Measurements from ENCODE around the gene SSRP1.

The SSRP1 gene

DNA sequence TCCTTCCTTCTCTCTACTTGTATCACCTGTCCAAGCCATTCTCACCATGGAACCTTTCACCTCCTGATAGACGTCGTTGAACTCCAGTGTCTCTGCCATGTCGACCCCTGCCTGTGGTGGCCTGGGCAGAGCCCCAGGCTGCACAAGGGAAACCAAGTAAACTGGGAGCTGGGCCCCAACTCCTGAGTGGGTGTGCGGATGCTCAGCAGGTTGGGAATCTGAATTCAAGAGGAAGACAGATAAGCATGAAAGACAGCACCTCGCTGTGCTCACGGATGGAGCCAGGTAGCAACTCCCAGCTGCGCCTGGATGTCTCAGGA is 709 bp downstream of the SSRP1 start:
- DNase-seq: no peak

DNA sequence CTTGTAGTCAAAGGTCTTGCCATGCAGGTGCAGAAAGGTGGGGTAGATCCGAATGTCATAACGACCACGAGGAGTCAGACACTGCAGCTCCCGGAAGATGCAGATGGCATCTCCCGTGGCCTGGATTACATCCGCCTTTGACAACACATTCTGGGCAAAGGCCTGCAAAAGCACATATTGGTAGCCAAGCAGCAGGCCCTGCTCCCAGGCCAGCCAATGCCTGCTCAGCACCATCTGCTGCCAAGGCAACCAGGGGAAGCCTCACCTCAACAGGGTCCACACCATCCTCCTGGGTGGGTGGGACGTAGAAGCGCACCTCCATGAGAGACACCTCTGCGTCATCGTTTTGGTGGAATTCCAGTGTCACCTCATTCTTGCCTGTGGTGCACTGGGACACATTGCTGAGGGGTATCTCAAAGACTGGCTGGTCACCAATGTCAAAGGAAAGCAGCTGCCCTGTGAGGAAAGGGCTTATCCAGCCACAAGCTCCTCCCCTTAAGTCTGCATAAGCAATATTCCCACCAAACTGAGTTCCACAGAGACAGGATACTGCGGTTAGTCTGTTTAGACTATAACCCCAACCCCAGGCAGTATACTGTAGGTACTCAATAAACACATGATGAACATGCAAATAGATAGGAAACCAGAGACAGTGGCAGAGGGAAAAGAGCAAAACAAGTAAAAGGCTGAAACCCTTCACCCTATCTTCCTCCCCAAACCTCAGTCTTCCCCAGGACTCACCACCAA is 2.8 kb downstream of the SSRP1 start:
- no peak for DNase-seq

DNA sequence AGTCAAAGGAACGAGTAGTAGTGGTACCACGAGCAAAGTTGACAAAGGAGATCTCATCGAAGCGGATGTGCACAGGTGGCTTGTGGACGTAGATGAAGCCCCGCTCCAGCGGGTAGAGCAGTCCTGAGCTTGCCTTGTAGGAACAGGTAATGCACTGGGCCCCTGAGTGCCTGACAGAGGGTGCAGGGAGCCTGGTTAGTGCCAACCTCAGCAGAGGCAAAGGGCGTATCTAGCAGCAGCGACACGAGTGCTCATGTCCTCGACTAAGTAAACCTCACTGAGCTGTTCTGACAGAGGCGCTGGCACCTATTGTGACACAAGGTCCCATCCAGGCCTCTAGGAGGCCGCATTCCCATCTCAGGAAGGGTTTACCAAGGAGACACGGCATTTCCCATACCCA is 4.0 kb downstream of the SSRP1 start:
- no peak for DNase-seq

DNA sequence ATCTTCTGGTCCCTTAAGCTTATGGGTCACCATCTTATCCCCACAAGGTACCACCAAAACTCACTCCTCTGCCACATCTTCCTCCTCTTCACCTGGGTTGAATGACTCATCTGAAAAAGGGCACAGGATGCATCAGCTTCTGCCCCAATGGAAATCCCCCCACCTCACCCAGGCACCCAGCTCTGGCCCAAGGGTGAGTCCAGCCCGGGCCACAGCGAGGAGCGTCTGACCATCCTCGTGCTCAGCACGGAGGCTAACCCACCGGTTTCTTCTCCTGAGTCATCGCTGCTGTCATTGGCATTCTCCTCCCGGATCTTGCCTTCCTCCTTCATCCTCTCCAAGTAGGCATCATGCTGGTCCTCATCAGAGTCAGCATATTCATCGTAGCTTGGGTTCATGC is 5.7 kb downstream of the SSRP1 start:
- DNase-seq: no peak

DNA sequence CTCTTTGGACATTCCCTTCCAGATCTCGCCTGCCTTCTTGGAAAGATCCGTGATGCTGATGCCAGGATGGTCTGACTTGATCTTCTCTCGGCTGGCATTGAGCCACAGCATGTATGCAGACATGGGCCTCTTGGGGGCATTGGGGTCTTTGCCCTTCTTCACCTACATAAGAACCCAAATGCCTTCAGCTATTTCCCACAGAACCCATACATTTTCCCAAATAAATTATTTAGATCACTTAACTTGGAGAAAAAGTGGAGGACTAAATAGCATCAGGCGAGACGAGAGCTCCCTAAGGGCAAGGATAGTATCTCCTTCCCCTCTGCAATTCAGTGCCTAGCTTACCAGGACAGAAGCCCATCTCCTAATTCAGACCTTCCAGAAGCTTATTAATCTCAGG is 8.0 kb downstream of the SSRP1 start:
- no peak for DNase-seq

DNA sequence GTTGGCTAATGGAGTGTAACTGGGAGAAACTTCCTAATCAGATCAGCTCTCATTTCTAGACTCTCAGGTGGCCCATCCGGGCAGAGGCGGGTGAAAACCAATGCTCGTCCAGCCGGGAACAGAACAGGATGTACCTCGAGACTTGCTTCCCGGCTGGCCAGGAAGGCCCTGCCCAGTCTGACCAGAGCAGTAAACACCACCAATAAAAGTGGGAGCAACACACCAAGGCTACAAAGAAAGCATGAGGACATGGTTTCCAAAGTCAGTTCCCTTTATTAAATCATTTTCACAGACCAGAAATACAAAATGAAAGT is 10.0 kb downstream of the SSRP1 start:
- DNase-seq: no peak

DNA sequence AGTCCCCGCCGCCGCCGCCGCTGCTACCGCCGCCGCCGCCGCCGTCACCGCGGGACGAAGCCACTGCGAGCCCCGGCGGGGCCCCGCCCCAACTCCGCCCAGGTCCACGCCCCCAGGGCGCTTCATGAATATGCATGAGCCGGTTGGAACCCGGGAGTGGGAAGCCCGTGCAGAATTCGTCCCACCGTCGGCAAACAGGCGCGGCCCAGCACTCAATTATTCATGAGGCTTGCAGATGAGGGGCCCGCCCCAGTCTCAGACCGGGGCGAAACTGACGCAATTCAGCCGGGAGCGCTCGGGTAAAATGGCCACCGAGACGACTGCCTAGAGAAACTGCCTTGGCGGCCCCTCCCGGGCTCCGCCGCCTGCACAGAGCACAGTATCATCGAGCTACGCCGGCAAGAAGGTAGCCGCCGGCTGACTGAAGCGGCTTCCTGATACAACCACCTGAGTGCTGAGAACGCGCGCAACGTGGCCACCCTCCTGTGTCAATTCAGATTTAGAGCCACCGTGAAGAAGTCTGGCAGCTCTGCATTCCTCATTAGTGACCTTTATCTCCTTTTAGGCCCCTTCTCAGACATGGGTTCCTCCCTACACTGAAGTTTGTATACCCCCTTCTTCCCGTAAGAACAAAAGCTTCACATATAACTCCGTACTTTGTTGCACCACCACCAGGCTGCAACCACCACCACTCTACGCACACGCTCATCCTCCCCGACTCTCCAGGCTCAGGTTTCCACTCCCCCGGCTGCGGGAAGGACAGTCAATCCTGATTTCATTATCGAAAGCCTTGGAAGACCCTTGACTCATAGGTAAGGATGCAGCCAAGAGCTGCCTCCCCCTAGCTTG is 10.6 kb downstream of the SSRP1 start, which contains the start of gene TNKS1BP1:
Gene TNKS1BP1 (minus strand): TSS at position 67 of the 849 bp plus-strand sequence. CDS start 3,067 bp downstream, outside the sequence.
- peak; percentile 99 for DNase-seq

DNA sequence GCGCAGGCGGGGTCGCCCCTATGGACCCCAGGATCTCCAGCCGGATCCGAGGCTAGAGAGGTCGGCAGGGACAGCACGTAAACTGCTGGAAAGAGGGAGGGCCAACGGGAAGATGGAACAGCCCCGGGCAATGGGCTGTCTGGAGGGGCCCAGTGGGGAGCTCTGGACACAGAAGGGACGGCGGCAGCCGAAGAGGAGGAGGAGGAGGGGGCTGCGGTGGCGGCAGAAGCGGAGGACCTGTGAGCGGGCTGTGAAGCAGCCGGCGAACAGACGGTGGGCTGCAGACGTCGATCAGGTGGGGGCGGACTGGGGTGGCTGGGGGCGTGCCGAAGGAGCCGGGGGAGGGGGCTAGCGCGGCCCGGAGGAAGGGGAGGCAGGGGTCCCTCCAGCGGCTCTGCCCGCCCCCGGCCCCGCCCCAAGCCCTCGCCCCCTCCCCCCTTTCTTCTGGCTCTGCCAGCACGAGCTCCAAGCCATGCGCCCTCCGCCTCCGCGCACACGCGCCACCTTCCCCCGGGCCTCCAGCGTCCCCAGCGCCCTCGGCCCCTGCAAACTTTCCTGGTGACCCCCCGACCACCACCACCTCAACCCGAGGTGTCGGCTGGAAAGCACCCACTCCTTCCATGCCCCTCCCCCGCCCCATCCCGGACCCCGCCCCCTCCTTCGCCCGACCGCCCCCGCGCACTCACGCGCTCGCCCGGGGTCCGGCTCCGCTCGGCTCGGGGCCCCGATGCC is 11.4 kb downstream of the SSRP1 start:
- DNase-seq: peak; percentile 80

DNA sequence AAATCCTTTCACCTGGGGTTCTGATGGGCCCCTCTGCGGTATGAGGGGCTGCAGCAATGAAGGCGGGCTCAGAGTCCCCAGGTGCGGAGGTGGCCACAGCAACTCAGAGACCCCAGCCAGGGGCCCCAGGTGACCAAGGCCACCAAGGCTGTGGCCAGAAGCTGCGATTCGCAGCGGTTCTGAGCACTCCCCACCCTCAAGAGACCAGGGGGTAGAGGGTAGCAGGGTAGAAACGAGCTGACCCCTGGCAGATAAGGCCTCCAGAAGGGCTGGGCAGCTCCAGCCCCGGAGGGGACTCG is 11.9 kb downstream of the SSRP1 start:
- DNase-seq: no peak

DNA sequence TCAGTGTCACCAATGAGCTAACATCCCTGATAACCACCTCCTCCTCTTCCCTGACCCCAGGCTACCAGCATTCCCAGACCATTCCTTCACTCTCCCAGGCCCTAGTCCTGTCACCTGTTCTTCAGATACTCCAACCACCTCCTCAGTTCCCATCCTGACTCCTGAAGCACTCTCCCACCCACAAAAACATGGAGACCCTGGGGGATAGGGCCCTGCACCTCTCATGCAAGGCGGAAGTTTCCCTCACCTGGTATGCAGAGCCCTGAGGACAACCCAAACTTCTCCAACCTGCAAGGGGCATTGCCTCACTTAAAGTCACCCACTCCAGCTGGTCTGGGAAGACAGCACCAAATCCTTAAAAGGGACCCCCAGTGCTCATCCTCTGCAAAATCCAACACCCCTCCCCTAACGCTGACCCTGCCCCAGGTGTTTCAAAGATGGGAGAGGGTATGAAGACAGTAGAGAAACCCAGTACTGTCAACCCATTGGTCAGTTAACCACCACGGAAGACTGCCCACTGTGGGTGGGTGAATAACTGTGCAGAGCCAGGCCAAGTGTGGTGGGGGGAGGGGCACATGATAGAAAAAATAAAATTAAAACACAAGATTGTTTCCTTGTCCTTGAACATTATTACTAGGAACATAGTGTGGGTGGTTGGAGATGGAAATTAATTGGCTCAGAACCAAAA is 12.4 kb downstream of the SSRP1 start:
- no peak for DNase-seq

DNA sequence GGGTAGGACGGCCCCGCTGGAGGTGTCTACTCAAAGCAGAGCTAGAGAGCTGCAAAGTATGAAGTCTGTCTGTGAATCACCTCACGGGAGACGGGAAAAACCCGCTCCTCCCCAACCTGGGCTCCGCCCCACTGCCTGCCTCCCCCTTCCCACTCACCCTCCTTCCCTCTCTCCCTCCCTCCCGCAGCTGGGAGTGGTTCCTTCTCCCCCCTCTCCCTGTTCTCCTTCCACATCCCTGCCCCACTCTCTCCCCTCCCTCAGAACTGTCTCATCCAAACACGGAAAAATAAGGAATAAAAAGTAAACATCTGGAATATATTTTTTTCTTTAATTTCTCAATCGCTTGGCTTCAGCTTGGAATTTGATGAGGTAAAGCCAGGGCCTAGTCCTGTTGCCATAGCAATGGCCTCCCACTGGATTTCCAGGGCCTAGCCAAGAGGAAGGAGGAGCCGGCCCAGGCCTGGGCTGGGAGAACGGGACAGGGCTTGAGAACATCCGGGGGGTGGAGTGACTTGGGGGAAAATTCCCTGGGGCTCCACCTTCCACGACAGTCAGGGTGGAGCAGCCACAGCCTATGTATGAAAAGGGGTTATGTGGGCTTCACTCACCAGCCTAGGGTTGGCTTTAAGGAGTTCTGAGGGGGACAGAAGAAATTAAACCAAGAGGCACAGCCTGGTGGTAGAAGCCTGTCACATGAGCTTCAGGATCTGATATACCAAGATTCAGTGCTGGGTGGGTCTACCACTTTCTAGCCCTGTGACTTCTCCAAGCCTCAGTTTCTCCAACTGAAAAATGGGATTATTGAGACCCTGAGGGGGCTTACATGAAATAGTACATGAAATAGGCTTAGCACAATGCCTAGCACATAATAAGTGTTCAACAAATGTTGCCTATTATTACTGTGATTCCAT is 13.2 kb downstream of the SSRP1 start:
- peak; percentile 75 for DNase-seq

DNA sequence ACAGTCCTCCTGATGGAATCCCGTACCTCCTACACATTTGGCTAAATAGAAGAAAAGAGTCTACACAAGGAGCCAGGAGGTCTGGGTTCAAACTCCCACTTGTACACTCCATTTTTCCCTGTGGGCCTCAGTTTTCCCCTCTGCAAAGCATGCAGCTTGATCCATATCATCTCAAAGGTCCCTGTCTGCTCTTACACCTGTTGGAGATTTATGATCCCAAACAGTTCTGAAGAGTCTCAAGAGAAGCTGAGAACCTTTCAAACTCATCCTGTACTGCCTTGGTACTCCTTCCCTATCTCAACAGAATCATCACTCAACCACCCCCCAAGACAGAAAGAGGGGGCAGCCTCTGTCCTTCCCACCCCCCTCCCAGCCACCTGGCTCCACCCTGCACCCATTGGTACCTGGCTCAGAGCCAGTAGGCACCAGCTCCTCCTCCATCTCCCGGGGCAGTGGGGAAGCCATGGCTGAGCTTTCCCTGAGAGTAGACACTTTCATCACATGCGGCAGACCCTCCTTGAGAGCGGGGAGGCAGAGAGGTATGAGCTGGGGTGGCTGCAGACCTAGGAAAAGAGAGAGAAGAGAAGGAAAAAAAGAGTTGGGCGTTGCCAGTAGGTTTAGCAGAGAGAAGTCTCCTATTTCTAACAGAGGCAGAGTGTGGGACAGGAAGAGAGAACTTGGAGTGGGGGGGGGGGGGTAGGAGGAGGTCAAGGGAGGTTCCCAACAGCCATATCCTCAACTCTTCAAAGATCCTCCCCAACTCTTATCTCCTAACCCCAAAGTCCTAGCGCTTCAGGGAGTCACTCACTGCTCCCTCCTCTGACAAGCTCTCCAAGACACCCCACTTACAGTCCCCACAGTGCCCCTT is 14.1 kb downstream of the SSRP1 start:
- DNase-seq: no peak

DNA sequence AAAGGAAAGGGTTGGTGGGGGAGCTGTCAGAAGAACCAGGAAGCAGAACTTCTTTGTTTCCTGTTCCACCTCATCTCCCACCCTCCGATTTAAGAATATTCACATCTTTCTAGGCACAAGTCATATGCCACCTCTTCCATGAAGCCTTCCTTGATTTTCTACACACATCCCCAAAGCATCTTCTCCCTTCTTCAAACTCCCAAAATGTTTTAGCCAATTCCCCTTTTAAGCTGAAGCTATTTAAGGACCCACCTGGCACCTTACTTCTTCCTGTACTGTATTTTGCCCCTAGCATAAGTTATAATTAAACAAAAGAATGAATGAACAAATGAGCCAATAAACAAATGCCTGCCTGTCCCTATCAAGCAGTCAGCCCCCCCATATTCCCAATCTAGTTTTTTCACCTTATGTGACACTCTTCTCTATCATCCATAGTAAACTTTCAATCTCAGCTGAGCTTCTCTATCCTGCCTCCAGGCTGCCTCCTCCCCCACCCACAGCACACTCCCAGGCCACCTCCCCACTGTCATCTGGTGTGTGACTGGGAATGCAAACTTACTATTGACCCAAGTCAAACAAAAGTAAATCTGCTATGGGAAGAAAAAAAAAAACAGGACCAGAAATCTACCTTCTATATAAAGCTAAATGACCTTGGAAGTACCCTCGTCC is 14.8 kb downstream of the SSRP1 start:
- DNase-seq: no peak

DNA sequence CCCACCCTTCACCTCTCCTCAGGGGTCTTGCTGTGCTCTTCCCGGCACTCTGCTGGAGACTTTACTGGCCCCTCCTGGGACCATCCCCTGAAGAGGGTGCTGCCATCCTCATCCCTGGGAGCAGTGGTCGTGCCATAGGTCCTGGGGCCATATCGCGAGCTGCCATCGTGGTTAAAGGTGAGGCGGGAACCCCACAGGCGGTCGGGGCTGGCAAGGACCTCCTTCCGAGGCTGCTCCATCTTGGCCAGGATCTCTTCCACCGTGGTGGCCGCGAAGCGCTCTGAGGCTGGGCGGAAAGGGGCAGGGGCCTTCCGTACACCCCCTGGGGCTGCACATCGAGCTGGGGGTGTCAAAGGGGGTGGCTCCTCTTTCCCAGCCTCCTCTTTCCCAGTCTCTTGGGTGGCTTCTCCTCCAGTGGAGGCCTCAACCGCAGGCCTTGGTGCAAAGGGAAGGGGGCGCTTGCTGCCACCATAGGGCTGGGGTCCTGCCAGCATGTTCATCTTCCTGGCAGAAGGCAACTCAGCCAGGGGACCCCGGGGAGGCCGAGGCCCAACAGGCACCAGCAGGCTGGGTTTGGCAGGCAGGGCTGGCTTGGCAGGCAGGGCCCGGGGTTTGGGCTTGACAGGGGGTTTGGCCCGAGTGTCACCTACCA is 15.5 kb downstream of the SSRP1 start:
- DNase-seq: no peak

DNA sequence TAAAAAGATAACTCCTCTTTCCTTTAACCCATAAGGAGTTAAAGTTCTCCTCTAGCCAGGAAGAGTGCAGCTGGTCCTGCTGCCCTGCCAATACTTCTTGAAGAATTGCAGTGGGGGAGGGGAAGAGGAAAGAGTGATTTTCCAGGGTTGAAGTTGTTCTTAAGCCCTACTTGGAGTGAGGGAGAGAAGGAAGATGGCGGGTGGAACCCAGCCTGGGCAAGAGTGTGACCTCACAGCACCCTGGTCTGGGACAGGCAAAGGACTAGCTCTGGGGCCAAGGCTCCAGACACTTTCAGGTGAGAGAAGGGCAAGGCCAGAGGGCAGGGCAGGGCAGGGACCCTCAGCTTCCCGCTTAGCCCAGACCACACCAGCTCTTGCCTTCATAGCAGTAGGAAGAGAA is 17.5 kb downstream of the SSRP1 start:
- DNase-seq: no peak

DNA sequence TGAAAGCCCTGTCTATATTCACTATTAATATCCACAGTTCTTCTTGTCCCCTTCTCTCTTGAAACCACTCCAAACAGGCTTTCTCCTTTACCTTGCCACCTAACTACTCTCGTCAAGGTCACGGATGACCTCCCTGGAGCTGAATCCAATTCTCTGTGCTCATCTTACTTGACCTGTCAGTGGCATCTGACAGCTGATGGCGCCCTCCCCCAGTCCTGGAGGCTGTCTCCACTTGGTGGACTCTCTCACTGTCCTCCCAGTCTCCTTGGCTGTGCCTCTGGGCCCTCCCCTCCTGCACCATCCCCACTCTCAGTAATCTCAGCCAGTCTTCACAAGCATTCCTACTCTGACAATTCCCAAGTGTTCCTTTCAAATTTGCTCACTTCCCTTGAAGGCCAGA is 19.7 kb downstream of the SSRP1 start:
- DNase-seq: no peak

DNA sequence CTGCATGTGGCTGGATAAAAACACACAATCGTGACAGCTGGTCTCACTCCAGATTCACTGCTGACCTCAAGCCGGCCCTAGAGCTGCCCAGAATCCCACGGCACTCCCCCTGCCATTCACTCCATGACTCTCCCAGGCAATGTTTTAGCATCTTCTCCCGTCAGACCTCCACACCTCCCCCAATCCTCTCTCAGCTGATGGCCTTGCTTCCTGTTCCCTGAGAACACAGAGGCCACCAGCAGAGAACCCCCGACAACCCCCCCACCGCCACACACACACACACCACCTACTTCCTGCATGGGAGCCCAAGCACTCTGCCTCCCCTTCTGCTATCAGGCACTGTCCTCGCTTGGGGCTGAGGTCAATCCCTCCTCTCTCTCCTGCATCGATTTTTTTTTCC is 20.2 kb downstream of the SSRP1 start:
- no peak for DNase-seq

DNA sequence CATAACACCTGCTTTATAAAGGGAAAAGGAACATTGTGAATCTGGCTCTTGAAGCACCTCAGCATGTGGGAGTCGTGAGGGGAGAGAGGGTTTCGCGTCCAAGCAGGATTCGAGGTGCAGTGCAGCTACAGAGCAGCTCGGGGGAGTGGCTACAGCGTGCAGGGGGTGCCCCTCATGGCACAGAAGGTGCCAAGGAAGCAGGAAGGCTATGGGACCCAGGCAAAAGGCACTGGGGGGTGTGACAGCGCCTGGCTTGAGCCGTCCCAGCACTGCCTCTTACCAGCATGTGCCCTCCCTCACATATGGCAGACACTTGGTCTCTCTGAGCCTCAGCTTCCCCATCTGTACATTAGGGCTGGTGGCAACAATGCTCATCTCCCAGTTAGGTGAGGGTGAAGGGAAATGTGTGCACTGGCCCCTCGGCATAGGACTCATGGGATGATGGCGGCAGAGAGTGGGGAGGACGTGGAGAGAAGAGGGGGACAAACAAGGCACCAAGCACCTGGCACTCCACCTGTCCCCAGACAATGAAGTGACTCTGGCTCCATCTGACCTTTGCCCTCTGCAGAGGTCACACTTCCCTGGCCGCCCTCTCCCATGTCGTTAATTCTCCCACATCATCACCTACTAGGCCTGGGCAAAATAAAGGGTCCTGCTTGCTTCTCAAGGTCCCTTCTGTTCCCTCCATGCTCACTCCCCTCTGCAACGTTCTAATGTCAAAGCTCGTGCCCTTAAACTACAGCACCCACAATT is 21.3 kb downstream of the SSRP1 start:
- no peak for DNase-seq

DNA sequence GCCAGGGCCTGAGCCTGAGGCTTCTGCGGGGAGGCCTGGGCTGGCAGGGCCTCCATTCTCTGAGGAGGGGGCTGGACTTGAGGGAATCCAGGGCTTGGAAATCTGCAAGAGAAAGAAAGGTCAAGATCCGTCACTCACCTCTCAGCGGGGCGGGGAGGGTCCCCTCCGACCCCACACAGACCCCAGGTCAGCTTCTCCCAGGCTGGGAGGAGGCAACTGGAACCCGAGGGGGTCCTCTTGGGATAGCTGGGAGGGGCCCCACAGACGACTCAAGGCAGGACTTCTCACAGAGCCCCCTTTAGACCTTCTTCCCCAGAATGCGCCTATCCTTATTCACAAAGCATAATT is 21.9 kb downstream of the SSRP1 start:
- DNase-seq: no peak

Data from NCI-H2171 treated with DMSO at 0.1 percent for 48 hours (cell line).